HL-60 (cell line): ENCODE measurements around the gene ENOX2.

Source experiments
- DNase-seq, 2 experiments: peaks; one replicate each; pipeline ENCODE4 v3.0.0-alpha.2; 2010 to 2020; ENCODE audit warnings: low read depth in 1 of 2, low spot score in 1 of 2
- H3K27ac ChIP-seq: fragments of 250-450 bp; sonication (Bioruptor Pico); replicated peaks from 2 replicates; pipeline ENCODE4 v1.5.1; 2020; ENCODE audit warnings: mild to moderate bottlenecking, moderate library complexity
- H3K27me3 ChIP-seq: fragments of 250-450 bp; sonication (Bioruptor Pico); 2 replicates; pipeline ENCODE4 v1.5.1; 2021; ENCODE audit warnings: mild to moderate bottlenecking, moderate library complexity; ENCODE audit not compliant: insufficient read depth, poor library complexity, severe bottlenecking
- H3K4me3 ChIP-seq: replicated peaks from 2 replicates; pipeline ENCODE4 v1.5.1; 2011; ENCODE audit warnings: mild to moderate bottlenecking, control low read depth, low read length; ENCODE audit not compliant: insufficient read depth
- CTCF ChIP-seq: IDR thresholded peaks from one replicate; pipeline ENCODE4 v1.5.1; 2011; ENCODE audit warnings: low read length, control low read depth, inconsistent platforms; ENCODE audit not compliant: insufficient read depth
- GABPA ChIP-seq: IDR thresholded peaks from 2 replicates; pipeline ENCODE4 v1.6.1; 2012; ENCODE audit warnings: low read depth
- POLR2AphosphoS5 ChIP-seq: IDR thresholded peaks from 2 replicates; pipeline ENCODE4 v1.6.1; 2012; ENCODE audit warnings: low read depth
- REST ChIP-seq: IDR thresholded peaks from 2 replicates; pipeline ENCODE4 v1.6.1; 2012; ENCODE audit warnings: low read depth; ENCODE audit not compliant: insufficient replicate concordance
- SPI1 ChIP-seq: IDR thresholded peaks from 2 replicates; pipeline ENCODE4 v1.6.1; 2012; ENCODE audit warnings: low read depth, mild to moderate bottlenecking, borderline replicate concordance

Gene ENOX2

GRCh38 chrX:130848763-130849162, 54.2 kb downstream of the ENOX2 start:
- Histone ChIP-seq H3K4me3 (no peak overlapping the region), H3K27ac (no peak overlapping the region), H3K27me3 (no peaks in the 10 kb centered on the region)
- no peak for DNase-seq
- no peak for TF ChIP-seq POLR2AphosphoS5
- TF ChIP-seq GABPA: no peak
- no peak for TF ChIP-seq CTCF
- no peak for TF ChIP-seq SPI1
- no peak for TF ChIP-seq REST

- no peak for DNase-seq
- no peak for TF ChIP-seq SPI1
- no peak for TF ChIP-seq REST
- TF ChIP-seq POLR2AphosphoS5: no peak
- TF ChIP-seq GABPA: no peak
- TF ChIP-seq CTCF: no peak
- H3K27me3 ChIP-seq: no peaks in the 10 kb centered on the region
- H3K4me3 ChIP-seq: no peak overlapping the region
- no peak overlapping the region for H3K27ac ChIP-seq
Observed at GRCh38 chrX:130846746-130847145, 56.3 kb downstream of the ENOX2 start.

GRCh38 chrX:130841776-130842175, 61.2 kb downstream of the ENOX2 start:
- Histone ChIP-seq H3K4me3 (no peak overlapping the region), H3K27me3 (no peaks in the 10 kb centered on the region), H3K27ac (no peak overlapping the region)
- TF ChIP-seq REST (no peak), GABPA (no peak), POLR2AphosphoS5 (no peak), SPI1 (no peak), CTCF (no peak)
- no peak for DNase-seq
